Caco-2 (cell line): ENCODE results near the gene P2RX3. TPM values are rescaled to one million over a fixed set of nuclear protein-coding genes. Genes with fewer than 3 reads are reported as not detected.

Source experiments
- BruUV-seq: library from RNA; stranded (reverse); fragments of 400-500 nt; replicated peaks from 2 replicates; lab custom pipeline; 2021; lab: Mats Ljungman, UMichigan
- CTCF ChIA-PET: fragments of 300-600 bp; sonication (Branson Sonifier 250); formaldehyde crosslinking; loops from one replicate; lab custom pipeline; 2022; ENCODE audit warnings: antibody characterized with exemption; lab: Charles Lee
- POLR2A ChIA-PET: fragments of 300-600 bp; sonication (Branson Sonifier 250); formaldehyde crosslinking; loops from one replicate; lab custom pipeline; 2022; ENCODE audit warnings: antibody characterized with exemption; lab: Charles Lee
- DNase-seq, 2 experiments: peaks; one replicate each; pipeline versions ENCODE4 v3.0.0 to v3.0.0-alpha.2; 2020 to 2022
- H3K27me3 ChIP-seq: replicated peaks from 2 replicates; pipeline ENCODE4 v1.6.0; 2011; ENCODE audit warnings: low read length; ENCODE audit not compliant: control insufficient read depth, insufficient read depth
- H3K36me3 ChIP-seq: 2 replicates; pipeline ENCODE4 v1.5.1; 2011; ENCODE audit warnings: low read length; ENCODE audit not compliant: control insufficient read depth, insufficient read depth
- H3K4me1 ChIP-seq: fragments of 250-450 bp; sonication (Bioruptor Pico); 2 replicates; pipeline ENCODE4 v1.5.1; 2020; ENCODE audit warnings: mild to moderate bottlenecking
- H3K4me3 ChIP-seq: 2 replicates; pipeline ENCODE4 v1.5.1; 2011; ENCODE audit warnings: low read depth, mild to moderate bottlenecking, control low read depth, low read length
- H3K9me3 ChIP-seq: fragments of 250-450 bp; sonication (Bioruptor Pico); 2 replicates; pipeline ENCODE4 v1.5.1; 2020; ENCODE audit warnings: mild to moderate bottlenecking, moderate library complexity
- H3K27ac Mint-ChIP-seq: one replicate; pipeline ENCODE4 v1.8.0; 2022; ENCODE audit warnings: mixed read lengths; ENCODE audit not compliant: unreplicated experiment
- H3K27me3 Mint-ChIP-seq: one replicate; pipeline ENCODE4 v1.8.0; 2022; ENCODE audit warnings: mixed read lengths; ENCODE audit not compliant: insufficient read depth, unreplicated experiment
- H3K36me3 Mint-ChIP-seq: one replicate; pipeline ENCODE4 v1.8.0; 2022; ENCODE audit warnings: mild to moderate bottlenecking, mixed read lengths; ENCODE audit not compliant: insufficient read depth, unreplicated experiment
- H3K4me1 Mint-ChIP-seq: one replicate; pipeline ENCODE4 v1.8.0; 2022; ENCODE audit warnings: low read depth, mixed read lengths; ENCODE audit not compliant: unreplicated experiment
- H3K4me3 Mint-ChIP-seq: one replicate; pipeline ENCODE4 v1.8.0; 2022; ENCODE audit warnings: mild to moderate bottlenecking, moderate library complexity, mixed read lengths; ENCODE audit not compliant: unreplicated experiment
- H3K9me3 Mint-ChIP-seq: one replicate; pipeline ENCODE4 v1.8.0; 2022; ENCODE audit warnings: mixed read lengths; ENCODE audit not compliant: unreplicated experiment
- intact Hi-C: fragments of 100-400 bp; cut with micrococcal nuclease; formaldehyde crosslinking; loops from one replicate; pipeline ENCODE4 v1.10.0; 2022; ENCODE audit not compliant: unreplicated experiment
- total RNA-seq: library from RNA; stranded (reverse); gene quantifications from 2 replicates; pipeline ENCODE4 v1.2.3, GENCODE V29; 2022
- TF ChIP-seq, protein P1 (sequence below), 2 experiments: fragments of 200-600 bp in 1 of 2; IDR thresholded peaks; 1 replicate in 1 of 2; 2 replicates in 1 of 2; pipeline versions ENCODE4 v1.5.1 to v1.8.0; 2011 to 2022; ENCODE audit warnings: antibody characterized with exemption in 1 of 2, control low read depth in 1 of 2, inconsistent platforms in 1 of 2, low read depth in 1 of 2, low read length in 1 of 2, mild to moderate bottlenecking in 1 of 2, moderate library complexity in 1 of 2; ENCODE audit not compliant: insufficient read depth in 1 of 2, severe bottlenecking in 1 of 2, unreplicated experiment in 1 of 2

The P2RX3 gene
- total RNA-seq, 1 experiment from 2014 or later = not detected

DNA sequence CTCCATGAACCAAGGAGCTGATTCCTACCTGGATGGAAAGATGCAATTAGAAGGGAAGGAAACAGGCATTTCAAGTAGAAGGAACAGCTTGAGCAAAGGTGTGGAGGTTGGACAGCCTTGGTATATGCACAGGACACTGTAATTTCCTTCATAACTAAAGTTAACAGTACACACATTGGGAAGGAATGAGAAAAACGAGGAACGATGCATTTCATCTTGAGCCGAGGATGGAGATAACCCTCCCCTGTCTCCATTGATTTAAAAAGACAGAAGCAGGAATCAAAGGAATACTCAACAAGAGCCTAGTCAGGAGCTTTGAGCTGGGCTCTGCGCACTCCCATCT lies 54.6 kb downstream of the P2RX3 start:
- Histone ChIP-seq H3K9me3 (no peaks in the 10 kb centered on the region), H3K27me3 (no peaks in the 10 kb centered on the region), H3K36me3 (no peaks in the 10 kb centered on the region), H3K4me3 (no peak overlapping the region), H3K4me1 (no peaks in the 10 kb centered on the region)
- Mint-ChIP-seq H3K4me3 (no peak overlapping the region), H3K27me3 (peaks cover 22% of the 10 kb centered on the region), H3K9me3 (no peaks in the 10 kb centered on the region), H3K36me3 (no peaks in the 10 kb centered on the region), H3K27ac (no peak overlapping the region), H3K4me1 (no peaks in the 10 kb centered on the region)
- DNase-seq = no peak
- TF ChIP-seq, protein P1, sequence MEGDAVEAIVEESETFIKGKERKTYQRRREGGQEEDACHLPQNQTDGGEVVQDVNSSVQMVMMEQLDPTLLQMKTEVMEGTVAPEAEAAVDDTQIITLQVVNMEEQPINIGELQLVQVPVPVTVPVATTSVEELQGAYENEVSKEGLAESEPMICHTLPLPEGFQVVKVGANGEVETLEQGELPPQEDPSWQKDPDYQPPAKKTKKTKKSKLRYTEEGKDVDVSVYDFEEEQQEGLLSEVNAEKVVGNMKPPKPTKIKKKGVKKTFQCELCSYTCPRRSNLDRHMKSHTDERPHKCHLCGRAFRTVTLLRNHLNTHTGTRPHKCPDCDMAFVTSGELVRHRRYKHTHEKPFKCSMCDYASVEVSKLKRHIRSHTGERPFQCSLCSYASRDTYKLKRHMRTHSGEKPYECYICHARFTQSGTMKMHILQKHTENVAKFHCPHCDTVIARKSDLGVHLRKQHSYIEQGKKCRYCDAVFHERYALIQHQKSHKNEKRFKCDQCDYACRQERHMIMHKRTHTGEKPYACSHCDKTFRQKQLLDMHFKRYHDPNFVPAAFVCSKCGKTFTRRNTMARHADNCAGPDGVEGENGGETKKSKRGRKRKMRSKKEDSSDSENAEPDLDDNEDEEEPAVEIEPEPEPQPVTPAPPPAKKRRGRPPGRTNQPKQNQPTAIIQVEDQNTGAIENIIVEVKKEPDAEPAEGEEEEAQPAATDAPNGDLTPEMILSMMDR (IDR thresholded peaks at IDR 0.05; ENCODE audit: insufficient read depth in 1 of 2, low read depth in 1 of 2, low read length in 1 of 2, severe bottlenecking in 1 of 2, unreplicated experiment in 1 of 2) = no peak
- POLR2A ChIA-PET = no interaction called here
- BruUV-seq = no TSS peak
- intact Hi-C loops = no loop called here
- CTCF ChIA-PET = interaction anchor here (0.6 kb wide), 1 partner anchor 13 kb away, joined by 5 read pairs; no protein-coding TSS in a partner anchor

DNA sequence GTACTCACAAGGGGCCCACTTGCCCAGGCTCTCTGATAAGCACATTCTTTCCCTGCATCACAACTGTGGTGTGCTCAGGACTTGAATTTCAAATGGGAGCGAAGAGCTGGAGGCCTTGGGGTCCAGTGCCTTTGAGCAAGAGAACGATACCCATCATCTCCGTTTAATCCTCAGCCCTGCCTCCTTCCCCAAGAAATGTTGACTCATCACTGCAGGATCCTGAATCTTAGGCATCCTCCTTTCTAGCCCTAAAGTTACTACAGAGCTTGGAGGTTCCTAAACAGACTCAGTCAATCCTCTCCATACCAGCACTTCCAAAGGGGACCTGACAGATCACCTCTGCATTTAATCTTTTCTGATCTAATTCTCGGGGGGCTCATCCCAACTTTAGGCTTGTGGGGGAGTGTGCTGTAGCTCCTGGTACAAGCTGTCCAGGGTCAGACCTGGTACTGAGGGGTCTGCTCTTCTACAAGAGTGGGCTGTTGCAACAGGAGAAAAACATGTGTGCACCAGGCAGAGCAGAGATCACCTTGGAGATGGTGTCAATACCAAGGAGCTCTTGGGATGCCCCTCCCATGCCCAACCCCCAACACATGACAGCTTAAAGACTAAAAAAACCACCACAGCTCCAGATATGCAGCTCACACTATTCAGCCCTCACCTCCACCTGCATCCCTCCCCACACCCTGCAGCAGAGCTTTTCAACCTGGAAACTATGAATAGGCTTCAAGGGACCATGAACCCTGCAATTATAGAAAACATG lies 56.2 kb downstream of the P2RX3 start:
- Histone ChIP-seq H3K27me3 (no peaks in the 10 kb centered on the region), H3K36me3 (no peaks in the 10 kb centered on the region), H3K4me3 (no peak overlapping the region), H3K9me3 (no peaks in the 10 kb centered on the region), H3K4me1 (no peaks in the 10 kb centered on the region)
- Mint-ChIP-seq H3K4me3 (no peak overlapping the region), H3K9me3 (no peaks in the 10 kb centered on the region), H3K27ac (no peak overlapping the region), H3K27me3 (peaks cover 16% of the 10 kb centered on the region), H3K4me1 (no peaks in the 10 kb centered on the region), H3K36me3 (no peaks in the 10 kb centered on the region)
- TF ChIP-seq, protein P1 (IDR thresholded peaks at IDR 0.05; ENCODE audit: insufficient read depth in 1 of 2, low read depth in 1 of 2, low read length in 1 of 2, severe bottlenecking in 1 of 2, unreplicated experiment in 1 of 2) = no peak
- ChIA-PET CTCF (no interaction called here), POLR2A (no interaction called here)
- intact Hi-C loops = no loop called here
- DNase-seq = no peak
- BruUV-seq = no TSS peak

DNA sequence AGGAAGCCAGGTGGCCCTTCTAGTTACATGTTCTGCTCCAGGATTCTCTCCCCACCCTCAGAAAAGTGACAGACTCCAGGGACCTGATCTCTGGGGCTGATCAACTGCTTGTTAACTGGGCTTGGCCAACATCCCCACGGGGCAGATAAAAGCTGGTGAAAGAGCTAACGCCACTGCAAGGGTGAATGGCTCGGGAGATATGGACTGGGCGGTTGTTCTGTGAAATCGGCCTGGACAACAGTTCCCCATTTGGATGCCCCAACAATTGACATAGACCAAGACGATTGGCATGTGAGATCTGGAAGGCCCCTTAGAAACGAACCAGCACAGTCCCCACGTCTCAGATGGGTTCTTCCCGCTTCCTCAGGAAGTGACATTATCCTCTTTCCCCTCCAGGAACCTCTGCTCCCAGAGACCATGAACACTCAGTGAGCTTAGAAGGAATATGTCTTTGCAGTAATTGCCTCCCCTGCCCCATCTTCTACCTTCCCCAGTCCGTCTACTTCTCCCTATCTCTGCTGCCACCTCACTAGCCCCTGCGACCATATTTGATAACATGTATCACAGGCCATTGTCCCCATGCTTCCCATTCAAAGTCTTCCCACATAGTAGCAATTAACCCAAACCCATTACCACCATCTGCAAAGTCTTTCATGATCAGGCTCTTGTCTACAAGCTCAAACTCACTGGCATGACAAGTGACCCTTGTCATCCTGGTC lies 57.9 kb downstream of the P2RX3 start:
- intact Hi-C loops = no loop called here
- POLR2A ChIA-PET = no interaction called here
- no peak for DNase-seq

More for the DNA sequence above, 57.9 kb downstream of the P2RX3 start:
- H3K4me1 ChIP-seq = peaks cover 13% of the 10 kb centered on the region
- Mint-ChIP-seq H3K27me3 (peaks cover 7% of the 10 kb centered on the region), H3K27ac (no peak overlapping the region), H3K4me1 (no peaks in the 10 kb centered on the region), H3K9me3 (no peaks in the 10 kb centered on the region), H3K4me3 (no peak overlapping the region), H3K36me3 (no peaks in the 10 kb centered on the region)
- TF ChIP-seq, protein P1 (IDR thresholded peaks at IDR 0.05; ENCODE audit: insufficient read depth in 1 of 2, low read depth in 1 of 2, low read length in 1 of 2, severe bottlenecking in 1 of 2, unreplicated experiment in 1 of 2) = no peak
- no peaks in the 10 kb centered on the region for H3K36me3 ChIP-seq
- no peaks in the 10 kb centered on the region for H3K27me3 ChIP-seq
- CTCF ChIA-PET = interaction anchor here (0.7 kb wide), 1 partner anchor 63 kb away, joined by 4 read pairs; no protein-coding TSS in a partner anchor
- no TSS peak for BruUV-seq
- H3K9me3 ChIP-seq = no peaks in the 10 kb centered on the region
- no peak overlapping the region for H3K4me3 ChIP-seq
